Ramos (cell line): ENCODE results near the gene CUEDC1.
"Not testable (repeated sequence)": the region's sequence is repeated elsewhere in the genome, so short reads cannot be mapped to it uniquely, and the experiment has no call there.

Source experiments
- in situ Hi-C: fragments of 300-500 bp; cut with MboI; formaldehyde crosslinking; loops from one replicate; pipeline ENCODE4 v1.14.3; 2022; ENCODE audit warnings: low sequenced_read_pairs; ENCODE audit not compliant: unreplicated experiment

The CUEDC1 gene

DNA sequence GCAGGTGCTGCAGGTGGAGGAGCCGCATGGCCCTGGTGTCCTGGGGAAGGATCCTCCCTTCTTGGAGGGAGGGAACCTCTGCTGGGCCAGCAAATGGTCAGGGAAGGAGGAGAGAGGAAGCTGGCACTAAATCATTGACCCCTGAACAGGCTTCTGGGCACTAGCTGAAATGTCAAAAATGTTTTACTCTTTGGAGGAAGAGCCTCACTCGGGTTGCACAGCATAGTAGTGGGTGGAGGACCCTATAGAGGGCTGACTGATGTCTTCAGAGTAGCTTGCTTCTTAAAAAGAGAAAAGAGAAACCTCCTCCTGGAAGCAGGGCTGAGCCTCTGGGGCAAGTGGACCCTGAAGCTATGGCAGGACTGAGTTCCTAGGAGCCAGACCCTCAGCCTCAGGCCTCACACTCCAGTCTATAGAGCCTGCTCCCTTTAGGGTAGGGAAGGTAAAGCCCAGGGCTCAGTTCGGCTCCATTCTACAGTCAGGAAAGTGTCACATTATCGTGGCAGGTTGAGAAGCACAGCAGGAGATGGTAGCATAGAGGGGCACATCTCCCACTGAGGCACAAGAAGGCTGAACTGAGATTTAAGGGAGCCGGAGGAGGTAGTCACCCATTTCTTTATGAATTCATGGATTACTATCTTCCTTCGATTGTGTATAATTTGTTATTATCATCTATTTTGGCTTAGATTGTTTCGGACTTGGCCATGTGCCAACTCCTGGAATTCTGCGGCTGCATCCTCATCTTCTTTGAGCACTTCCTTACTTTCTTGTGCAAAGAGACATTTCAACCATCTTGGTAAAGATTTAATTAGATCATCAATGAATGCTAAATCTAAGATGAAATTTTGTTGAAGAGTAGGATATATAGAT is 7.3 kb upstream of the CUEDC1 start:
- in situ Hi-C loops: no loop called here

- in situ Hi-C loops: no loop called here
Measured at GRCh38 chr17:57959929-57960328, 4.7 kb upstream of the CUEDC1 start.

- in situ Hi-C loops: not testable (repeated sequence)
Measured at GRCh38 chr17:57958391-57958790, 3.2 kb upstream of the CUEDC1 start.

- in situ Hi-C loops: no loop called here
Measured at GRCh38 chr17:57957886-57958285, 2.7 kb upstream of the CUEDC1 start.

- in situ Hi-C loops: no loop called here
Measured at GRCh38 chr17:57957120-57957850, 2.1 kb upstream of the CUEDC1 start.

GRCh38 chr17:57956291-57957119 is 1.3 kb upstream of the CUEDC1 start:
- in situ Hi-C loops: no loop called here

DNA sequence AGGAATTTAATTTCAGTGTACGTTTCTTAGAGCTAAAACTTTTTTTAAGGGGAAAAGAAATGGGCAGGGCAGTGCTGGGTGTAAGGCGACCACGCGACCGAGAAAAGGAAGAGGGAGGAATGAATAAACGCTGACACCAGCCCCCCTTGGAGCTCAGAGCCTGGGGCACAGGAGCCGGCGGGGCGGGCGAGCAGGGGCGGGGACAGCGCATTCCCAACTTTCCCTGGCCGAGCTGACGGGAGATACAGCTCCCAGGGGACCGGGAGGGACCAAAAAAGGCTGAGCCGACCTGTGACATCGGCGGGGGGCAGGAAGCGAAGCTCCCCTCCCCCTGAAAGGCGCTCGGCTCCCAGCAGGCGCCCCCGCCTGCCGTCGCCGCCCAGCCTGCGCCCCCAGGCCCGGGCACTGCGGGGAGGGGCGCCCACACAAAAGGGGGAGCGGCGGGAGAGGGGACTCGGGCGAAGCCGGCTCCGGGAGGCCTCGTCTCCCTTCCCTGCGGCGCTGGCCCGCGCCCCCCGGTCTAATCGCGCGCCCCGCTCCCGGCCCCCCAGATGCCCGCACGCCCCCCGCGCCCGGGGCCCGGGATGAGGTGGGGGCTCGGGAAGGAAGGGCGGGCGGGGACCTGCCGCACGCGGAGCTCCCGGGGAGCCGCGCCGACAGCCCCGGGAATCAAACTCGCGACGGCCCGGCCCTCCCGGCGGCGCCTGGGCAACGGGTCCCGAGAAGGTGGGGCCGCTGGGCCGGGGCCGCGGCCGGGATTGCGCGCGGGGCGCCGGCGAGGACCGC is 622 bp downstream of the CUEDC1 start:
- in situ Hi-C loops: no loop called here

GRCh38 chr17:57953705-57954396 is 1.4 kb downstream of the CUEDC1 start:
- in situ Hi-C loops: no loop called here

DNA sequence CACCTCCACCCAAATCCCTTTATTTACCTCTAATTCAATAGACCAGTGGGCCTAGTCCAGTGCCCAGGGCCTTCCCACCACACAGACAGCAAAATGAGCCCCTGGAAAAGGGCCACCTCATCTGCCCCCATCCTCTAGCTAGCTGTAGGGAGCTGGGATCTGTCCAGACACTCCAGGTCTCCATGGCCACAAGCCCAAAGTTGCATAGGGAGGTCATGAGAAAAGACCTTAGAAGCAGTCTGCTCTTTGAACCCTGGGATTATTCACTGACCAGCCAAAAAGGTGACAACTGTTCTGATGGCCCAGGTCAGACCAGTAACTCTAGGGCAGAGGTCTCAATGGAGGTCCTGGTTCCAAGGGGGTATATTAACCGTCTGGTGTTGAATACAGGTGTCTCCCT is 2.0 kb downstream of the CUEDC1 start:
- in situ Hi-C loops: no loop called here

DNA sequence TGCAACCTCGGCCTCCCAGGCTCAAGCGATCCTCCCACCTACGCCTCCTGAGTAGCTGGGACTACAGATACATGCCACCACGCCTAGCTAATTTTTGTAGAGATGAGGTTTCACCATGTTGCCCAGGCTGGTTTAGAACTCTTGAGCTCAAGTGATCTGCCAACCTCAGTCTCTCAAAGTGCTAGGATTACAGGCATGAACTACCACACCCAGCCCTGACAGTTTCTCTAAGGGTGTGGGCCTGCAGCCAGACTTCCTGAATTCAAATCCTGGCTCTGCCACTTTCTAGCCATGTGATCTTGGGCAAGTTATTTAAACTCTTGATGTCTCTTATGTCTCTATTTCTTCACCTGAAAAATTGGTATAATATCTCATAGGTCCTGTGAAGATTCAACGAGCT is 5.6 kb downstream of the CUEDC1 start:
- in situ Hi-C loops: no loop called here

DNA sequence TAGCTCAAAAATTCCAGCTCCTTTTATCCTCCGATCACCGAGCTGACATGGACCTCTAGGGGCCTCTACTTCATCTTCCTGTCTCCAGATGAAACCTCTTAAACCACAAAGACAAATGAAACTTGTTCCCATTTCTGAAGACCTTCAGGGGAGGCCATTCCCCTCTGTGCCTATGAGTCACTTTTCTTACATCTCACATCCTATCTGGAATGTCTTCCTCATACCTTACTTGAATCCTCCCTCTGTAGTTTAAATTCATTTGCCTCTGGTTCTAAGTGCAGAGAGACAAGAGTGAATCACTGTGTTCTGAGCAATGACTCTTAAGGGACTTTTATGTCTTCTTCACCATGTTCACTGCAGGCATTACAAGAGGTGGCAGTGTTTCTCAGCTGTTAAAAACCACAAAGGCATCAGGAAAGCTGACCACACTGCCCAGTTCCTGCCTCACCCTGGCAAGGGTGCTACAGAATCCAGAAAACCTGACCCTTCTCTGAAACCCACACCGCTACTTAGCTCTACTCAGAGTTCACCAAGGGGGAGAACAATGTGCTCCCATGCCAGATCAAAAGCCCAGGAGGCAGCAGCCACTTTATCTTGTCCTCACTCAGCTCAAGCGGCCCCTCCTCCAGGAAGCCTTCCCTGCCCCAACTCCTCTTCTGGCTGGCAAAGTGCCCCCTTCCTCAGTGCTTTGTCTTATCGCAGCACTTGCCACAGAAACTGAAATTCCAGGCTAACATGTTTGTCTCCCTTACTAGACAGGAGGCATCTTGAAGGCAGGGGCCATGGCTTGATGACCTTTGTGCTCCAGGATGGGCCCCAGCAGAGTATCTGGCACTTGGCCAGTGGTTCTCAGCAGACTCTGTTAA is 6.4 kb downstream of the CUEDC1 start:
- in situ Hi-C loops: no loop called here

GRCh38 chr17:57948169-57948554 is 7.0 kb downstream of the CUEDC1 start:
- in situ Hi-C loops: no loop called here

DNA sequence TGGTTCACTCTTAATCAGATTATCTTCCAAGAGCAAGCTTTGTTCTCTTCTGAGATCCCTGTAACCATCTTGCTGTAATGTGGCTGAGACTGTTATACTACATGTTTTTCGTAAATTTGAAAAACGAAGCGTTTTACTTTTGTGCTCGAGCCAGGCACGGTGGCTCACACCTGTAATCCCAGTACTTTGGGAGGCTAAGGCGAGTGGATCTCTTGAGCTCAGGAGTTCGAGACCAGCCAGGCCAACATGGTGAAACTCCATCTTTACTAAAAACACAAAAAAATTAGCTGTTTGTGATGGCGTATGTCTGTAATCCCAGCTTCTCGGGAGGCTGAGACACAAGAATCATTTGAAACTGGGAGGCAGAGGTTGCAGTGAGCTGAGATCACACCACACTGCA is 7.8 kb downstream of the CUEDC1 start:
- in situ Hi-C loops: no loop called here

DNA sequence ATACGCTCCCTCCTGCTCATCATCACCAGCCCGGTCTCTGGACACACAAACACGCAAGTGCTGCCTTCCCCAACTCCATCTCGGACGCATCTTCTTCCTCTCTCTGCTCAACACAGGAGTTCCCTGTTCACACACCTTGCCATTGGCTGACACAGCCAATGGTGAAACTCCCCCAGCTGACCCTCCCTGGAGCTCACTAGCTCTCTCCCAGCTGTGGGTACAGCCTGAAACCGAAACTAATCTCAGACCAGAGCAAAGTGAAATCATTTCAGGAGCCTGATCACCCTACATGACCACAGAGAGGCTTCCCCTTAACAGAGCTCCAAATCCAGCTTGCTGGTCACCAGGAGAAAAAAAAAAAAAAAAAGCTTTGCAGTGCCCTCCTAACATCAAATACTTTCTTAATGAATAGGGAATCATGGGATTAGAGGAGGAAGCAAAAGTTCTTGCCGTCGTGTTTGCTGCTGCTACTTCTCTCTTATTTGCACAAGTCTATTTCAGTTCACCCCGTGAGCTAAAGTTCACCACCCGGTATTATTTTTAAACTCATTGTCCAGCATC is 8.3 kb downstream of the CUEDC1 start:
- in situ Hi-C loops: no loop called here

GRCh38 chr17:57945996-57946797 is 9.0 kb downstream of the CUEDC1 start:
- in situ Hi-C loops: no loop called here

DNA sequence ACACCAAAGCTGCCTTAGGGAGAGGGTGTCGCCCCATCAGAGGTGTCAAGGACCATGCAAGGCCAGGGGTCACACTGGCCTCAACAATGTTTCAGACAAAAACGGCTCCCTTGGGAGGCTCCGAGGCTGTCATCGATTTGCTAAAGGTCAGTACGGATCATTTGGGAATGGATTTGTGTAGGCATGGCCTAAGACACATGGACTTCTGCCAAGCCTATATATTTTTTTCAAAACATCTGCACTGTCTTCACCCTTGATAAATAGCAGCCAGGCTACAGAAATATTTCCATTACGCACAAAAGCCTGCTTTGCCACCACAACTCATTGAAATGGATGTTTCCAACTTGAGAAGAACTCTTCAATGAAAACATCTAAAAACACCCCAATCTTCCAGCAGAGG is 10.3 kb downstream of the CUEDC1 start:
- in situ Hi-C loops: no loop called here

DNA sequence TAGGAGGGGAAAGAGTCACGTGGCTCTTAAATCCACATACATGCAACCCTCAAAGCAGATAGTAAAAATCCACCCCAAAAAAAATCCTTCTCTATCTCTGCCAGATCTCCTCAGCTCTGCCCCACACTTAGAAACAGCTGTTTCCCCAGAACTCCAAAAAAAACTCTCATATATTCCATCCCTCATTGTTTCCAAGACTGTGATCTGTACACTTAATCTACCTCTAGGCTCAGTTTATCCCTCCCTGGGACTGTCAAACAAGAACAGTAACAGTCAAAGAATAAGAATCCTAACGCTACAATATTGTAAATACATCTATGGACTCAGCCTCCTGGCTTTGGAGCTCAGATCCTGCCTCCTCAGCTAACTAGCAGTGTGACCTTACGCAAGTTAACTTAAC is 11.6 kb downstream of the CUEDC1 start:
- in situ Hi-C loops: no loop called here
